Tibial artery (tissue), 4 donors: ENCODE data around the gene CCDC69.

Experiments
- DNase-seq, 2 donors: peaks; one replicate each; pipeline ENCODE4 v3.0.0-alpha.2; 2019
- H3K27ac ChIP-seq, 2 donors: fragments of 200-600 bp; sonication (generic) in 1 of 2; 1 replicate in 1 of 2; 2 replicates in 1 of 2; pipeline ENCODE4 v1.5.1; 2018 to 2019; ENCODE audit warnings: mild to moderate bottlenecking in 1 of 2
- H3K27me3 ChIP-seq, 2 donors: fragments of 200-600 bp; sonication (generic) in 1 of 2; one replicate each; pipeline versions ENCODE4 v1.5.1 to v1.6.0; 2016 to 2019
- H3K36me3 ChIP-seq, 3 donors: fragments of 200-600 bp; sonication (generic) in 2 of 3; one replicate each; pipeline ENCODE4 v1.5.1; 2016 to 2019; ENCODE audit warnings: mild to moderate bottlenecking in 2 of 3
- H3K4me1 ChIP-seq, 4 donors: fragments of 200-600 bp; sonication (generic) in 2 of 4; 1 replicate in 3 of 4; 2 replicates in 1 of 4; pipeline ENCODE4 v1.5.1; 2016 to 2019
- H3K4me3 ChIP-seq, 2 donors: fragments of 200-600 bp; sonication (generic) in 1 of 2; 1 replicate in 1 of 2; 2 replicates in 1 of 2; pipeline ENCODE4 v1.5.1; 2018 to 2019; ENCODE audit warnings: mild to moderate bottlenecking in 2 of 2
- H3K9me3 ChIP-seq, 3 donors: fragments of 200-600 bp; sonication (generic) in 1 of 3; one replicate each; pipeline ENCODE4 v1.5.1; 2016 to 2019
- intact Hi-C: fragments of 100-400 bp; cut with DNase I; formaldehyde crosslinking; loops from one replicate; pipeline ENCODE4 v1.15.0; 2023; ENCODE audit warnings: low total_unique reads
- TF ChIP-seq, protein P1 (sequence below), 2 experiments: fragments of 200-600 bp in 1 of 2; fragments of 450-650 bp in 1 of 2; IDR thresholded peaks; one replicate each; pipeline ENCODE4 v1.5.1; 2017 to 2019; ENCODE audit warnings: antibody characterized with exemption in 2 of 2, mild to moderate bottlenecking in 1 of 2, moderate library complexity in 1 of 2

Gene CCDC69

DNA sequence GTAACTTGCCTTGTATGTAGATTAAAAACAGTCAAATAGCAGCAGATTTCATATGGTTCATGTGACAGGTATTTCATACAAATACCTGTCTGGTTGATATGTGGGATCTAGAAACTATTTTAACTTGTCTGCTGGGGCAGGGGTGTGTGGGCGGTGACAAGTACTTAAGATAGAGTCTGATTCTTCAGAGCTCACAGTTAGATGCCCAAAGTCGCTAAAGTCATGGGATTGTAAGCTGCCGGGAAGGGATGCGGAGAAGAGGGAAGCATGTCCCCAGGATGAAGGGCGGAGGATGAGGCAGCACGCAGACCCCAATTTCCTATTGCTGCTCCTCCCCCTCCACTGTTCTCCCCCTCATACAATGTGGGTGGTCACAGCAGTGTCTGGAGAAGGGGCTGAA, 79.6 kb downstream of the CCDC69 start:
- intact Hi-C loops: no loop called here

DNA sequence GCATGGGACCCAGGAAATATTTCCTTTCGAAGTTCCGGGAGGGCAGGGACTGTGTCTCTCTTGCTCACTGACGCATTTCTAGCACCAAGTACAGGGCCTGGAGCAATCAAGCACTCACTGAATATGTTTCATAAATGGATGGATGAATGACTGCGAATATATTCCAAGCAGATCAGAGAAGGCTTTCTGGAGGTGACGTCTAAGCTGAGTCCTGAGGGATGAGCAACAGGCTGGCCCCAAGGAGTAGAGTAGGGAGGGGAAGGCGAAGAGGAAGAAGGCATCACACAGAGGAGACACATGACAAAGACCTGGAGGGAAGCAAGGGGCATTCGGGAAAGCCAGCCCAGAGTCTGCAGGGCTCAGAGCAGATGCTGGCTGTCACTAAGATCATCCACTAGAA, 80.2 kb downstream of the CCDC69 start:
- Histone ChIP-seq H3K4me1 (peaks cover 0 to 79% (median 48%) of the 10 kb centered on the region in 4 donors), H3K36me3 (peaks cover 30 to 70% (median 43%) of the 10 kb centered on the region in 3 donors), H3K27me3 (no peaks in the 10 kb centered on the region), H3K9me3 (no peaks in the 10 kb centered on the region), H3K4me3 (no peak overlapping the region), H3K27ac (no peak overlapping the region)
- no peak for DNase-seq
- intact Hi-C loops: no loop called here
- TF ChIP-seq, protein P1, sequence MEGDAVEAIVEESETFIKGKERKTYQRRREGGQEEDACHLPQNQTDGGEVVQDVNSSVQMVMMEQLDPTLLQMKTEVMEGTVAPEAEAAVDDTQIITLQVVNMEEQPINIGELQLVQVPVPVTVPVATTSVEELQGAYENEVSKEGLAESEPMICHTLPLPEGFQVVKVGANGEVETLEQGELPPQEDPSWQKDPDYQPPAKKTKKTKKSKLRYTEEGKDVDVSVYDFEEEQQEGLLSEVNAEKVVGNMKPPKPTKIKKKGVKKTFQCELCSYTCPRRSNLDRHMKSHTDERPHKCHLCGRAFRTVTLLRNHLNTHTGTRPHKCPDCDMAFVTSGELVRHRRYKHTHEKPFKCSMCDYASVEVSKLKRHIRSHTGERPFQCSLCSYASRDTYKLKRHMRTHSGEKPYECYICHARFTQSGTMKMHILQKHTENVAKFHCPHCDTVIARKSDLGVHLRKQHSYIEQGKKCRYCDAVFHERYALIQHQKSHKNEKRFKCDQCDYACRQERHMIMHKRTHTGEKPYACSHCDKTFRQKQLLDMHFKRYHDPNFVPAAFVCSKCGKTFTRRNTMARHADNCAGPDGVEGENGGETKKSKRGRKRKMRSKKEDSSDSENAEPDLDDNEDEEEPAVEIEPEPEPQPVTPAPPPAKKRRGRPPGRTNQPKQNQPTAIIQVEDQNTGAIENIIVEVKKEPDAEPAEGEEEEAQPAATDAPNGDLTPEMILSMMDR (IDR thresholded peaks at IDR 0.05): no peak

More for the DNA sequence above, 79.6 kb downstream of the CCDC69 start:
- Histone ChIP-seq H3K27ac (no peak overlapping the region), H3K4me3 (no peak overlapping the region), H3K27me3 (no peaks in the 10 kb centered on the region), H3K9me3 (no peaks in the 10 kb centered on the region), H3K4me1 (peaks cover 0 to 85% (median 48%) of the 10 kb centered on the region in 4 donors), H3K36me3 (peaks cover 24 to 64% (median 37%) of the 10 kb centered on the region in 3 donors)
- TF ChIP-seq, protein P1 (IDR thresholded peaks at IDR 0.05): no peak
- no peak for DNase-seq

DNA sequence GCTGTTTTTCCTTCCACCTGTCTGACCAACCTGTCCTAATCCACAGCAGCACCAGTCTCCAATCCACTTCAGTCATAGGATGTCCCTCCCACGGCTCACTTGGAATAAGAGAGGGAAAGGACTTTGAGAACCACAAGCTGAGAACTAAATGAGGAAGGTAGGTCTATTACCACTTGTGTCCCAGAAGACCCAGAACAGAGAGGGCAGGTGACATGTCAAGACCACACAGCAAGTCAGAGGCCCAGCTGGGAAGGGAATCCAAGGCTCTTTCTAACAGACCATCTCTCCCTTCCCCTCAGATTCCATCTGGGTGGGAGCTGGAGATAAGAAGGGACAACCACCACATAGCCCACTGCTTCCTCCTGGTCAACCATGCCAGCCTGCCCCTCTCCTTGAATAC, 81.0 kb downstream of the CCDC69 start:
- Histone ChIP-seq H3K9me3 (no peaks in the 10 kb centered on the region), H3K4me1 (peaks cover 0 to 72% (median 48%) of the 10 kb centered on the region in 4 donors), H3K36me3 (peaks cover 38 to 70% (median 50%) of the 10 kb centered on the region in 3 donors), H3K4me3 (no peak overlapping the region), H3K27me3 (no peaks in the 10 kb centered on the region), H3K27ac (peak overlapping the region in 1 of 2 donors; percentile 16)
- TF ChIP-seq, protein P1 (IDR thresholded peaks at IDR 0.05): no peak
- intact Hi-C loops: no loop called here
- no peak for DNase-seq

DNA sequence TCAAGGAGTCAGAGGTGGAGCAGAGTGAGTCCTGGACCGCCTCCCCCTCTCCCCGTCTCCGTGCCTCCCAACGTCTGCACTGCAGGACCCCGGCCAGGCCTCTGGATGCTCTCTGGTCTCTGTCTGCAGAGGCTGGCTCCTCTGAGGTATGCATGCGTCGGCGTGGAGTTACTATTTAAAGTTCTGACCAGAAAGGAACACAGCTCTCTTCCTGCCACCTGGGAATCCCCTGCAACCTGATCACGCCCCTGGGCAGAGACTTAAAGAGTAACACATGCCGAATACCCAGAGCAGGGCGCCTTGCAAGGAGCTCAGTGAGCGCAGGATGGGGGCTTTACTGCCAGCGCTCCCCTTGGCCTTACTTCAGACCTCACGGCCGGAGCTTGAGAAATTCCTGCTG, 82.4 kb downstream of the CCDC69 start:
- peaks cover 0 to 60% (median 46%) of the 10 kb centered on the region in 4 donors for H3K4me1 ChIP-seq
- H3K27ac ChIP-seq: peak overlapping the region in 1 of 2 donors; percentile 48
- TF ChIP-seq, protein P1 (IDR thresholded peaks at IDR 0.05): no peak
- H3K36me3 ChIP-seq: peaks cover 40 to 70% (median 54%) of the 10 kb centered on the region in 3 donors
- peak overlapping the region in 1 of 2 donors; percentile 2 for H3K4me3 ChIP-seq
- no peaks in the 10 kb centered on the region for H3K9me3 ChIP-seq
- H3K27me3 ChIP-seq: no peaks in the 10 kb centered on the region
- no peak for DNase-seq
- intact Hi-C loops: no loop called here

DNA sequence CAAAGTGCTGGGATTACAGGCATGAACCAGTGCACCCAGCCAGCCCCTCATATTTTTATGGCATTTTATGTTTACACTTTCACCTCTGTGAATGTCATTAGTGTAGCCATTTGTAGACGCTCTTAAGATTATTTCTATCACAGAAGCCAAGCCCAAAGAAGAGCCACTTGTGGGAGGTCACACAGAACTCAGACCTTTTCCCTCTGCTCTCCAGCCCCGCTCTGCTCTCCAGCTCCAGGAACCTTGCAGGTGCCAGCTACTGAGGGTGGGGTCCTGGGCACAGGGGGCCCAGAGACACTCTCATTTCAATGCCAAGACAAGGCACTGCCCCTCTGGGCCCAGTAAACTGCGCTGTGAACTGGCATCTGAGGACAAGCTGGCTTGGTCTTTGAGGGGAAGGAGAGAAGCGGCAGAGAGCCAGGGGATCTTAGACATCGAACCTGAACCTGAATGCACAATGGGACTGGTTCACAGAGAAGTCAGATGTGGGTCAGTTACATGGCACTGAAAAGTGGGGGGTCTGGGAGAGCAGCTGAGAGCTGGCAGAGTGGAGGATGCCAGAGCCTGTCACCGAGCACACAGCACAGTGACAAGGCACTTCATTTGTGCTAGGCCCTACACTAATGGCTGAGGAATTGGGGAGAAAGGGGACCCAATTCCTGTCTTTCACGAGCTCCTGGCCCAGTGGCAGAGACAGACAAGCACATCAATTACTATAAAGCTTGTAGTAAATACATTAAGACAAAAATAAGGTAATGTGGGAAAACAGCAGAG, 83.0 kb downstream of the CCDC69 start:
- DNase-seq: no peak
- no peaks in the 10 kb centered on the region for H3K27me3 ChIP-seq
- H3K27ac ChIP-seq: peak overlapping the region in 1 of 2 donors; percentile 48
- no peaks in the 10 kb centered on the region for H3K9me3 ChIP-seq
- H3K4me3 ChIP-seq: no peak overlapping the region
- peaks cover 45 to 72% (median 54%) of the 10 kb centered on the region in 3 donors for H3K36me3 ChIP-seq
- TF ChIP-seq, protein P1 (IDR thresholded peaks at IDR 0.05): no peak
- H3K4me1 ChIP-seq: peaks cover 0 to 53% (median 40%) of the 10 kb centered on the region in 4 donors
- intact Hi-C loops: no loop called here
